SK-N-SH treated with all-trans-retinoic acid at 6 μM for 48 hours (cell line): ENCODE results near the gene SLIT2.

ENCODE experiments used
- ATAC-seq: fragments of 200-7000 bp; cut with Tn5 transposase; 3 replicates; pipeline ENCODE4 v1.9.1; 2020; ENCODE audit warnings: mild to moderate bottlenecking, moderate library complexity
- CSDC2 ChIP-seq: fragments of 250-450 bp; sonication (Bioruptor Pico); IDR thresholded peaks from 2 replicates; pipeline ENCODE4 v1.5.0; 2020; ENCODE audit warnings: mild to moderate bottlenecking, moderate library complexity
- CSRNP3 ChIP-seq: fragments of 250-450 bp; sonication (Bioruptor Pico); IDR thresholded peaks from 2 replicates; pipeline ENCODE4 v1.5.1; 2021; ENCODE audit warnings: mild to moderate bottlenecking, moderate library complexity
- ESRRG ChIP-seq: fragments of 250-450 bp; sonication (Bioruptor Pico); IDR thresholded peaks from 2 replicates; pipeline ENCODE4 v1.6.1; 2021; ENCODE audit warnings: mild to moderate bottlenecking
- ISL1 ChIP-seq: fragments of 250-450 bp; sonication (Bioruptor Pico); IDR thresholded peaks from 2 replicates; pipeline ENCODE4 v2.1.2; 2022; ENCODE audit warnings: mild to moderate bottlenecking, moderate library complexity
- OSR1 ChIP-seq: fragments of 250-450 bp; sonication (Bioruptor Pico); IDR thresholded peaks from 2 replicates; pipeline ENCODE4 v1.8.0; 2022; ENCODE audit warnings: moderate library complexity, mild to moderate bottlenecking, inconsistent platforms
- PATZ1 ChIP-seq: fragments of 250-450 bp; sonication (Bioruptor Pico); IDR thresholded peaks from 2 replicates; pipeline ENCODE4 v1.8.0; 2020; ENCODE audit warnings: mild to moderate bottlenecking, moderate library complexity, borderline replicate concordance
- POU6F1 ChIP-seq: fragments of 250-450 bp; sonication (Bioruptor Pico); IDR thresholded peaks from 2 replicates; pipeline ENCODE4 v1.8.0; 2021; ENCODE audit warnings: low read depth, mild to moderate bottlenecking, moderate library complexity, borderline replicate concordance
- PPARA ChIP-seq: fragments of 250-450 bp; sonication (Bioruptor Pico); IDR thresholded peaks from 2 replicates; pipeline ENCODE4 v1.5.0; 2020; ENCODE audit warnings: mild to moderate bottlenecking, borderline replicate concordance
- RARB ChIP-seq: fragments of 250-450 bp; sonication (Bioruptor Pico); IDR thresholded peaks from 2 replicates; pipeline ENCODE4 v1.8.0; 2021; ENCODE audit warnings: mild to moderate bottlenecking, moderate library complexity
- SNAI2 ChIP-seq: fragments of 250-450 bp; sonication (Bioruptor Pico); IDR thresholded peaks from 2 replicates; pipeline ENCODE4 v1.5.0; 2020; ENCODE audit warnings: mild to moderate bottlenecking, moderate library complexity
- TCF4 ChIP-seq: fragments of 250-450 bp; sonication (Bioruptor Pico); IDR thresholded peaks from 2 replicates; pipeline ENCODE4 v1.8.0; 2021; ENCODE audit warnings: mild to moderate bottlenecking, moderate library complexity, borderline replicate concordance
- TOX ChIP-seq: fragments of 250-450 bp; sonication (Bioruptor Pico); IDR thresholded peaks from 2 replicates; pipeline ENCODE4 v1.8.0; 2021; ENCODE audit warnings: mild to moderate bottlenecking, moderate library complexity, borderline replicate concordance
- TSHZ2 ChIP-seq: fragments of 250-450 bp; sonication (Bioruptor Pico); IDR thresholded peaks from 2 replicates; pipeline ENCODE4 v1.5.0; 2020; ENCODE audit warnings: mild to moderate bottlenecking, moderate library complexity
- ZC3H10 ChIP-seq: fragments of 250-450 bp; sonication (Bioruptor Pico); IDR thresholded peaks from 2 replicates; pipeline ENCODE4 v1.5.1; 2021; ENCODE audit warnings: mild to moderate bottlenecking, moderate library complexity
- ZFP3 ChIP-seq: fragments of 250-450 bp; sonication (Bioruptor Pico); IDR thresholded peaks from 2 replicates; pipeline ENCODE4 v1.5.0; 2020; ENCODE audit warnings: mild to moderate bottlenecking, moderate library complexity
- ZFP30 ChIP-seq: fragments of 450-650 bp; formaldehyde crosslinking; IDR thresholded peaks from 2 replicates; pipeline ENCODE4 v1.5.0; 2022; ENCODE audit warnings: mild to moderate bottlenecking, moderate library complexity
- ZNF565 ChIP-seq: fragments of 450-650 bp; formaldehyde crosslinking; conservative IDR thresholded peaks from 2 replicates; pipeline ENCODE4 v1.5.0; 2020; ENCODE audit warnings: low read depth, mild to moderate bottlenecking, moderate library complexity
- ZNF70 ChIP-seq: fragments of 450-650 bp; formaldehyde crosslinking; IDR thresholded peaks from 2 replicates; pipeline ENCODE4 v1.5.0; 2020; ENCODE audit warnings: mild to moderate bottlenecking, moderate library complexity
- ZNF8 ChIP-seq: fragments of 450-650 bp; formaldehyde crosslinking; IDR thresholded peaks from 2 replicates; pipeline ENCODE4 v1.5.0; 2020; ENCODE audit warnings: mild to moderate bottlenecking, moderate library complexity

The SLIT2 gene

GRCh38 chr4:20281453-20281852, 29.7 kb downstream of the SLIT2 start:
- TF ChIP-seq ISL1 (CRISPR knock-in tag) (no peak), ZFP30 (no peak), ZC3H10 (CRISPR knock-in tag) (no peak), CSRNP3 (CRISPR knock-in tag) (no peak), ZNF70 (no peak), PATZ1 (CRISPR knock-in tag) (no peak), CSDC2 (no peak), PPARA (no peak)
- ATAC-seq, result no peak

- no peak for TF ChIP-seq TOX (CRISPR knock-in tag)
- TF ChIP-seq ZNF8, result no peak
- no peak for TF ChIP-seq ZNF565
- ATAC-seq, result no peak
These were observed 31.3 kb downstream of the SLIT2 start for GRCh38 chr4:20283039-20283438.

GRCh38 chr4:20284990-20285389, 33.3 kb downstream of the SLIT2 start:
- ATAC-seq, result peak; percentile 27; the same call in 2 of the 3 replicates
- TF ChIP-seq POU6F1 (CRISPR knock-in tag) (no peak), PPARA (no peak), ZC3H10 (CRISPR knock-in tag) (no peak), ZNF565 (no peak), ZFP3 (CRISPR knock-in tag) (no peak)
- TF ChIP-seq, all 23 proteins: peak for 0

GRCh38 chr4:20287246-20287645, 35.5 kb downstream of the SLIT2 start:
- no peak for ATAC-seq
- TF ChIP-seq ZFP30, result no peak

- ATAC-seq, result peak; percentile 25
- TF ChIP-seq ZC3H10 (CRISPR knock-in tag), result no peak
- TF ChIP-seq ESRRG (CRISPR knock-in tag), result no peak
These were observed 36.4 kb downstream of the SLIT2 start for GRCh38 chr4:20288047-20288650.

- TF ChIP-seq ZFP30, result no peak
- TF ChIP-seq OSR1, result no peak
- no peak for TF ChIP-seq RARB (CRISPR knock-in tag)
- no peak for TF ChIP-seq PPARA
- peak; percentile 49 for ATAC-seq
These were observed 37.3 kb downstream of the SLIT2 start for GRCh38 chr4:20288846-20289512.

GRCh38 chr4:20289782-20290181, 38.1 kb downstream of the SLIT2 start:
- ATAC-seq, result no peak
- no peak for TF ChIP-seq CSRNP3 (CRISPR knock-in tag)
- TF ChIP-seq SNAI2, result no peak
- TF ChIP-seq ZNF565, result no peak
- TF ChIP-seq TSHZ2 (CRISPR knock-in tag), result no peak
- TF ChIP-seq ZFP30, result no peak
- no peak for TF ChIP-seq ZNF70
- TF ChIP-seq TCF4 (CRISPR knock-in tag), result no peak
- TF ChIP-seq ISL1 (CRISPR knock-in tag), result no peak
- TF ChIP-seq ZC3H10 (CRISPR knock-in tag), result no peak
- TF ChIP-seq ZFP3 (CRISPR knock-in tag), result no peak
- TF ChIP-seq RARB (CRISPR knock-in tag), result no peak
- no peak for TF ChIP-seq ZNF8
